Measurements from ENCODE around the gene FAXDC2.

DNA sequence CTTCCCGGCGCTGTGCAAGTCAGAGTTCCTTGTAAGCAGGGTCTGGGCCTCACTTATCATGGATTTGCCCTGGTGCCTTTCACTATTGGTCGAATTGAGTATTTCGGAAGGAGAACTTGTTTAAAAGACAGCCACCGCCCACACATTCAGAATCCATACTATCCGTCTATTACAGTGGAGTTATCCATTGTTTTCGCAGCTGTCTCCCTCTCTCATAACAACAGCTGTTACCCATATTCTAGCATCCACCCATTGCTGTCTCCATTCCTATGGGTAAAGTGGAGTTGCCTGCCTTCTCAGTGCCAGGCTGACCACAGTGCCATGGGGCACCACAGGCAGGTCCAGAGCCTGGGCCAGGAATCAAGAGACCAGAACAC lies 20.2 kb downstream of the FAXDC2 start:
- TF ChIP-seq, protein P1, sequence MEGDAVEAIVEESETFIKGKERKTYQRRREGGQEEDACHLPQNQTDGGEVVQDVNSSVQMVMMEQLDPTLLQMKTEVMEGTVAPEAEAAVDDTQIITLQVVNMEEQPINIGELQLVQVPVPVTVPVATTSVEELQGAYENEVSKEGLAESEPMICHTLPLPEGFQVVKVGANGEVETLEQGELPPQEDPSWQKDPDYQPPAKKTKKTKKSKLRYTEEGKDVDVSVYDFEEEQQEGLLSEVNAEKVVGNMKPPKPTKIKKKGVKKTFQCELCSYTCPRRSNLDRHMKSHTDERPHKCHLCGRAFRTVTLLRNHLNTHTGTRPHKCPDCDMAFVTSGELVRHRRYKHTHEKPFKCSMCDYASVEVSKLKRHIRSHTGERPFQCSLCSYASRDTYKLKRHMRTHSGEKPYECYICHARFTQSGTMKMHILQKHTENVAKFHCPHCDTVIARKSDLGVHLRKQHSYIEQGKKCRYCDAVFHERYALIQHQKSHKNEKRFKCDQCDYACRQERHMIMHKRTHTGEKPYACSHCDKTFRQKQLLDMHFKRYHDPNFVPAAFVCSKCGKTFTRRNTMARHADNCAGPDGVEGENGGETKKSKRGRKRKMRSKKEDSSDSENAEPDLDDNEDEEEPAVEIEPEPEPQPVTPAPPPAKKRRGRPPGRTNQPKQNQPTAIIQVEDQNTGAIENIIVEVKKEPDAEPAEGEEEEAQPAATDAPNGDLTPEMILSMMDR (IDR thresholded peaks at IDR 0.05; ENCODE audit: low read depth, low read length, poor library complexity, severe bottlenecking): no peak
- no peak for TF ChIP-seq EZH2phosphoT487 (IDR thresholded peaks at IDR 0.05; ENCODE audit: borderline replicate concordance, low read length)
